Choroid plexus epithelial cell (primary cell): ENCODE measurements around the gene RAB40C.

ENCODE experiments used
- DNase-seq: peaks from one replicate; pipeline ENCODE4 v3.0.0-alpha.2; 2010; ENCODE audit warnings: low read depth
- H3K4me3 ChIP-seq: 2 replicates; pipeline ENCODE4 v1.5.1; 2011; ENCODE audit warnings: low read depth, mild to moderate bottlenecking, control low read depth, low read length, moderate library complexity
- TF ChIP-seq, protein P1 (sequence below): conservative IDR thresholded peaks from 2 replicates; pipeline ENCODE4 v1.5.1; 2011; ENCODE audit warnings: low read depth, mild to moderate bottlenecking, control low read depth, inconsistent platforms, low read length, moderate library complexity

RAB40C gene

DNA sequence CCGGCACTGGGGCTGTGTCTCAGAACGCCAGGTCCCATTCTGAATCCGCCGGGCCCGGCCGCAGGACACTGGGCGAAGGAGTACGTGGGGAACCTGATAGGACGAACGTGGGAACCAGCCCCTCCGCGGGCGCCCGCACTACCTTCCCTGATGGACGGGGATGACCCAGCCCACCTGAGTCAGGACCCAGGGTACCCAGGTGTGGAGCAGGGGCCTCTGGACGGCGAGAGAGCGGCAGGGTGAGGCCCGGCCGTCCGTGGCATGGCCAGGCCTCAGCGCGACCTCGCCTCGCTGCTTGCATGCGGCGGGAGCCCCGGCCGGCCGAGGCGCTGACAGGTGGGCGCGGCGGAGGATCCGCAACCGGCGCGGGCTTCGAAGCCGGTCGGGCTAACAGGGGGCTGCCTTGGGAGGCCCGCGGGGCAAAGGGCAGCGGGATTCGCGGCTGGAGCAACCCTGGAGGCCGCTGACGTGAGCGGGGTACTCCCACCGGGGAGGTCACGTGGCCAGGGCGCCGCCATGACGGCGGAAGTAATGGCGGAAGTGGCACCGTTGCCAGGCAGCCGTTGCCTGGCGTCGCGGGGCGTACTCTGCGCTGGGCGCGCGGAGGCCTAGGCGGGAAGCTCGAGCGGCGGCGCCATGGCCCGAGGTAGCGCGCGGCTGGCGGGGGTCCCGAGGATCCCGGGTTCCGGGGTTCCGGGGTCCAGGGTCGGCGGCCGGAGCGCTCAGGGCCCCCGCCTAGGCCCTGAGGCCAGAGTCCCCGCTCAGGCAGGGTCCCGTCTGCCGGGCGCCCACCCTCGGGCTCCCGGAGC is 59.1 kb downstream of the RAB40C start, which contains the start of gene WDR90:
TSS of gene WDR90 (plus strand) at position 585 of the 809 bp plus-strand sequence. CDS start at position 637, 52 bp downstream.
- peak; percentile 89 for DNase-seq
- TF ChIP-seq, protein P1, sequence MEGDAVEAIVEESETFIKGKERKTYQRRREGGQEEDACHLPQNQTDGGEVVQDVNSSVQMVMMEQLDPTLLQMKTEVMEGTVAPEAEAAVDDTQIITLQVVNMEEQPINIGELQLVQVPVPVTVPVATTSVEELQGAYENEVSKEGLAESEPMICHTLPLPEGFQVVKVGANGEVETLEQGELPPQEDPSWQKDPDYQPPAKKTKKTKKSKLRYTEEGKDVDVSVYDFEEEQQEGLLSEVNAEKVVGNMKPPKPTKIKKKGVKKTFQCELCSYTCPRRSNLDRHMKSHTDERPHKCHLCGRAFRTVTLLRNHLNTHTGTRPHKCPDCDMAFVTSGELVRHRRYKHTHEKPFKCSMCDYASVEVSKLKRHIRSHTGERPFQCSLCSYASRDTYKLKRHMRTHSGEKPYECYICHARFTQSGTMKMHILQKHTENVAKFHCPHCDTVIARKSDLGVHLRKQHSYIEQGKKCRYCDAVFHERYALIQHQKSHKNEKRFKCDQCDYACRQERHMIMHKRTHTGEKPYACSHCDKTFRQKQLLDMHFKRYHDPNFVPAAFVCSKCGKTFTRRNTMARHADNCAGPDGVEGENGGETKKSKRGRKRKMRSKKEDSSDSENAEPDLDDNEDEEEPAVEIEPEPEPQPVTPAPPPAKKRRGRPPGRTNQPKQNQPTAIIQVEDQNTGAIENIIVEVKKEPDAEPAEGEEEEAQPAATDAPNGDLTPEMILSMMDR: no peak
- H3K4me3 ChIP-seq: peak within 1 kb of the TSS; percentile 65

GRCh38 chr16:649631-650030 is 59.8 kb downstream of the RAB40C start:
- peak overlapping the region; percentile 65 for H3K4me3 ChIP-seq
- TF ChIP-seq, protein P1: no peak
- no peak for DNase-seq

DNA sequence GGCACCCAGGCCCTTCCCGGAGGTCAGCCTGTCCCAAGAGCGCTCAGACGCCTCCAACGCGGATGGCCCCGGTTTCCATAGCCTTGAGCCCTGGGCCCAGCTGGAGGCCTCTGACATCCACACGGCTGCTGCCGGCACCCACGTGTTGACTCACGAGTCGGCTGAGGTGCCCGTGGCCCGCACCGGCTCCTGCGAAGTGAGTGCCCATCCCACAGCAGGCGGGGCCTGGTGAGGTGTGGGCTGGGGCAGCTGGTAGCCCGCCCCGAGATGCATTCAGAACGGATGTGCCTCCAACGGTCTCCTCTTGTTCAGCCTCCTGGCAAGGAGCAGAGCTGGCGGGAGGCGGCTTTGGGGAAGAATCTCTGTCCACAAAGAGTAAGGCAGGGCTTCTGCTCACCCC is 62.0 kb downstream of the RAB40C start:
- TF ChIP-seq, protein P1: no peak
- no peak for DNase-seq
- no peak overlapping the region for H3K4me3 ChIP-seq

DNA sequence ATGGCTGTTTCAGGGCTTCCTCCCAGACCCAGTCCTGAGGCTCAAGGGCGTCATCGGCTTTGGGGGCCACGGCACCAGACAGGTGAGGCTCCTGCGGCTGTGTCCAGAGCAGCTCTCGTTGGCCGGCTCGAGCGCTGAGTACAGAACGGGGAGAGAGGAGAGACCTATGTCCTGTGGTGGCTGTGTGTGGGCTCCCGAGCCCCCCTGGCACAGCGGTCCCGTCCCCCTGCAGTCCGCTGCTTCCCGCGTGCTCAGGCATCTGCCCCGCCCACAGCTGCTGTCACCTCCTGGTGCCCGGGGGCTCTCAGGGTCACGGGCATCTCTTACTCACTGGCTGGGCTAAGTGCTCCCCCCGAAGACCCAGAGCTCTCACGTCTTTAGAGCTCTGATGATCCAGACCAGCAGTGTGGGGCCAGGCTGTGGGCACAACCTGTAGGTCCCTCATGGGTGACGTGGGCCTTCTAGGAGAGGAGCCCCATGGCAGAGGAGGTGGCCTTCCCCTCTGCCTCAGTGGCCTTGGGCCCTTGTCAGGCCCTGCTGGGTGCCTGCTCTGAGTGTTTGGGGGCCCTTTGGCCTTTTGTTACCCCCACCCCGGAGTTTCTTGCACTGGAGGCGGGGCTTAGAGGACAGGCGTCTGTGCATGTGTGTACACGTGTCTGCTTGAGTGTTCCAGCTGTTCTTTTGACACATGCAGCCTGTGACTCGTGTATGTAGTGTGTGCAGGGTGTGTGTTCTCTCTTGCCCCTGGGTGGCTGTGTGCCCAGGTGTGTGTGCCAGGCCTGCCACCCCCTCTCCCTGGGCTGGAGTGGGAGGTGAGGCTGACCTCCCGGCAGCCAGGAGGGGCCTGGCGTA is 62.8 kb downstream of the RAB40C start:
- no peak for DNase-seq
- TF ChIP-seq, protein P1: no peak
- no peak overlapping the region for H3K4me3 ChIP-seq

DNA sequence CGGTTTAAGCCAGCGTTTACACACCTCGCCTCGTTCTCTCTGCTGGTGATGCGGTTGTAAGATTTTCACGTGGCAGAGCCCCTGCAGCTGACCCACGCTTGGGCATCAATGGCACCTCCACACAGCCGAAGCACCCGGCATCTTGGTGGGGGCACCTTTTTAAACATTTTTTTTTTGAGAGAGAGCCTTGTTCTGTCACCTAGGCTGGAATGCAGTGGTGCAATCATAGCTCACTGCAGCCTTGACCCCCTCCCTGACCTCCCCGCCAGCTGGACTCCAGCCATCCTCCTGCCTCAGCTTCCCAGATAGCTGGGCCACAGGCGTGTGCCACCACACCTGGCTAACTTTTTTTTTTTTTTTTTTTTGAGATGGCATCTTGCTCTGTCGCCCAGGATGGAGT is 64.2 kb downstream of the RAB40C start:
- TF ChIP-seq, protein P1: no peak
- no peak overlapping the region for H3K4me3 ChIP-seq
- DNase-seq: no peak

GRCh38 chr16:657487-657886 is 67.6 kb downstream of the RAB40C start:
- H3K4me3 ChIP-seq: no peak overlapping the region
- TF ChIP-seq, protein P1: no peak
- no peak for DNase-seq
